LNCaP clone FGC (cell line): ENCODE measurements around the gene PTPRD.

Experiments
- DNase-seq: peaks from one replicate; pipeline ENCODE4 v3.0.0-alpha.2; 2011; ENCODE audit warnings: low read depth
- H3K4me3 ChIP-seq: 2 replicates; pipeline ENCODE4 v1.5.1; 2011; ENCODE audit warnings: mild to moderate bottlenecking, low read depth, low read length, control low read depth
- CTCF ChIP-seq: IDR thresholded peaks from 2 replicates; pipeline ENCODE4 v1.5.1; 2012; ENCODE audit warnings: mild to moderate bottlenecking; ENCODE audit not compliant: control insufficient read depth, insufficient read depth; ENCODE audit errors: extremely low read depth

Gene PTPRD

GRCh38 chr9:8745347-8745746 is 1867.5 kb downstream of the PTPRD start:
- TF ChIP-seq CTCF: no peak
- no peak for DNase-seq
- H3K4me3 ChIP-seq: no peak overlapping the region

- no peak for DNase-seq
- no peak for TF ChIP-seq CTCF
- no peak overlapping the region for H3K4me3 ChIP-seq
These were observed 1873.9 kb downstream of the PTPRD start for GRCh38 chr9:8738945-8739344.

- H3K4me3 ChIP-seq: no peak overlapping the region
- no peak for TF ChIP-seq CTCF
- DNase-seq: no peak
These were observed 1876.0 kb downstream of the PTPRD start for GRCh38 chr9:8736805-8737204.

- TF ChIP-seq CTCF: no peak
- no peak overlapping the region for H3K4me3 ChIP-seq
- no peak for DNase-seq
These were observed 1878.0 kb downstream of the PTPRD start for GRCh38 chr9:8734760-8735159.

GRCh38 chr9:8733131-8733954 is 1879.5 kb downstream of the PTPRD start:
- no peak overlapping the region for H3K4me3 ChIP-seq
- TF ChIP-seq CTCF: no peak
- no peak for DNase-seq

- no peak for TF ChIP-seq CTCF
- no peak for DNase-seq
These were observed 1880.3 kb downstream of the PTPRD start for GRCh38 chr9:8732367-8733075.

More at GRCh38 chr9:8732367-8733075, 1880.3 kb downstream of the PTPRD start:
- no peak overlapping the region for H3K4me3 ChIP-seq
